DOHH2 (cell line): ENCODE measurements around the gene EPHA10.

ENCODE experiments used
- H3F3A ChIP-seq: fragments of 200-600 bp; sonication (generic), shearing (Covaris generic); 2 replicates; pipeline ENCODE4 v1.6.0; 2016; ENCODE audit warnings: antibody characterized with exemption, mild to moderate bottlenecking; ENCODE audit not compliant: control insufficient read depth, insufficient read depth
- H3K27ac ChIP-seq: fragments of 200-600 bp; sonication (generic); 2 replicates; pipeline ENCODE4 v1.5.1; 2014; ENCODE audit warnings: low read depth, mild to moderate bottlenecking, low read length, moderate library complexity
- H3K27me3 ChIP-seq: fragments of 200-600 bp; sonication (generic); 2 replicates; pipeline ENCODE4 v1.6.1; 2014; ENCODE audit warnings: mild to moderate bottlenecking, low read length, mixed read lengths; ENCODE audit not compliant: control insufficient read depth
- H3K36me3 ChIP-seq: fragments of 200-600 bp; sonication (generic); 2 replicates; pipeline ENCODE4 v1.6.1; 2014; ENCODE audit warnings: mild to moderate bottlenecking, low read length, moderate library complexity, mixed read lengths; ENCODE audit not compliant: control insufficient read depth
- H3K4me1 ChIP-seq: fragments of 200-600 bp; sonication (generic); 2 replicates; pipeline ENCODE4 v1.6.1; 2014; ENCODE audit warnings: mild to moderate bottlenecking, low read length, mixed read lengths; ENCODE audit not compliant: control insufficient read depth
- H3K4me2 ChIP-seq: fragments of 200-600 bp; sonication (generic); 2 replicates; pipeline ENCODE4 v1.6.0; 2014; ENCODE audit warnings: mild to moderate bottlenecking, low read length, moderate library complexity
- H3K4me3 ChIP-seq: fragments of 200-600 bp; sonication (generic); 2 replicates; pipeline ENCODE4 v1.5.1; 2014; ENCODE audit warnings: mild to moderate bottlenecking, low read length, mixed read lengths
- H3K79me2 ChIP-seq: fragments of 200-600 bp; sonication (generic); 2 replicates; pipeline ENCODE4 v1.6.1; 2014; ENCODE audit warnings: mild to moderate bottlenecking, low read length, mixed read lengths; ENCODE audit not compliant: control insufficient read depth
- H3K9me2 ChIP-seq: fragments of 200-600 bp; sonication (generic); replicated peaks from 2 replicates; pipeline ENCODE4 v1.6.1; 2014; ENCODE audit warnings: mild to moderate bottlenecking, low read length, mixed read lengths; ENCODE audit not compliant: control insufficient read depth
- H3K9me3 ChIP-seq: fragments of 200-600 bp; sonication (generic); 2 replicates; pipeline ENCODE4 v1.6.1; 2014; ENCODE audit warnings: antibody characterized with exemption, low read length, mixed read lengths; ENCODE audit not compliant: control insufficient read depth, insufficient read depth
- H4K20me1 ChIP-seq: fragments of 200-600 bp; sonication (generic); 2 replicates; pipeline ENCODE4 v1.6.0; 2014; ENCODE audit warnings: low read depth, mild to moderate bottlenecking, antibody characterized with exemption, low read length, moderate library complexity; ENCODE audit not compliant: control insufficient read depth, insufficient read depth
- EZH2phosphoT487 ChIP-seq: fragments of 200-600 bp; sonication (generic); IDR thresholded peaks from 2 replicates; pipeline ENCODE4 v1.6.1; 2017; ENCODE audit warnings: borderline replicate concordance, mild to moderate bottlenecking, antibody characterized with exemption, low read length, moderate library complexity, mixed read lengths
- TF ChIP-seq, protein P1 (sequence below): fragments of 200-600 bp; sonication (generic); IDR thresholded peaks from one replicate; pipeline ENCODE4 v1.5.1; 2014; ENCODE audit warnings: antibody characterized with exemption, mild to moderate bottlenecking, low read depth, low read length; ENCODE audit not compliant: poor library complexity, severe bottlenecking

Gene EPHA10

DNA sequence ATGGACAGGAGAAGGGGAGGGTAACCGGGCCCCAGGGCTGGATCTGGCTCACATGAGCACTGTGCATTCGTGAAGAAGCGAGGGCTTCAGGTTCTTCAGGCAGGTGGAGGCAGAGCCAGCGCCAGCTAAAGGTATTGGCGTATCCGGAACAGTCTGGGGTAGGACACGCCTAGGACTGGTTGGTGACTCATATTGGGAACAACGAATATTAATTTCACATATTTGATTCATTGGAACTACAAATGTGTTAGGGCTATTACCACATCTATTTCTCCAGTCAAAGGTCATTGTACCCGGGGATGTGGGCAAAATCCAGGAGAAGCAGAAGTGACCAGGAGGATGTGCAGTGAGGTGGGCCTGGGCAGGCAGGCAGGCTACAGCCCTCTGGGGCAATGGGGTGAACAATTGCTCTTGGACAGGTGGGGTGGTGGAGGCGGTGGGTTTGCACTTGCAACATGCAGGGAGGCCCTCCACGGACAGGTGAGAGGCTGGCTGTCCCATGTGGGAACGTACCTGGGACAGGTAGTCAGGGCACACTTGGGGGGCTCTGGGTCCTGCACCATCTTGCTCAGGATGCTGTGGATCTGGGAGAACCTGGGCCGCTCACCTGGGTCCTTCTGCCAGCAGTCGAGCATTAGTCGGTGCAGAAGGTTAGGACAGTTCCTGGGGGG is 45.9 kb downstream of the EPHA10 start:
- Histone ChIP-seq H3K4me3 (no peak overlapping the region), H3K9me2 (no peaks in the 10 kb centered on the region), H3K27ac (no peak overlapping the region), H3F3A (no peaks in the 10 kb centered on the region), H3K79me2 (no peaks in the 10 kb centered on the region), H3K4me1 (no peaks in the 10 kb centered on the region), H3K4me2 (no peak overlapping the region), H3K27me3 (no peaks in the 10 kb centered on the region), H3K36me3 (no peaks in the 10 kb centered on the region), H4K20me1 (no peaks in the 10 kb centered on the region), H3K9me3 (no peaks in the 10 kb centered on the region)
- TF ChIP-seq, protein P1, sequence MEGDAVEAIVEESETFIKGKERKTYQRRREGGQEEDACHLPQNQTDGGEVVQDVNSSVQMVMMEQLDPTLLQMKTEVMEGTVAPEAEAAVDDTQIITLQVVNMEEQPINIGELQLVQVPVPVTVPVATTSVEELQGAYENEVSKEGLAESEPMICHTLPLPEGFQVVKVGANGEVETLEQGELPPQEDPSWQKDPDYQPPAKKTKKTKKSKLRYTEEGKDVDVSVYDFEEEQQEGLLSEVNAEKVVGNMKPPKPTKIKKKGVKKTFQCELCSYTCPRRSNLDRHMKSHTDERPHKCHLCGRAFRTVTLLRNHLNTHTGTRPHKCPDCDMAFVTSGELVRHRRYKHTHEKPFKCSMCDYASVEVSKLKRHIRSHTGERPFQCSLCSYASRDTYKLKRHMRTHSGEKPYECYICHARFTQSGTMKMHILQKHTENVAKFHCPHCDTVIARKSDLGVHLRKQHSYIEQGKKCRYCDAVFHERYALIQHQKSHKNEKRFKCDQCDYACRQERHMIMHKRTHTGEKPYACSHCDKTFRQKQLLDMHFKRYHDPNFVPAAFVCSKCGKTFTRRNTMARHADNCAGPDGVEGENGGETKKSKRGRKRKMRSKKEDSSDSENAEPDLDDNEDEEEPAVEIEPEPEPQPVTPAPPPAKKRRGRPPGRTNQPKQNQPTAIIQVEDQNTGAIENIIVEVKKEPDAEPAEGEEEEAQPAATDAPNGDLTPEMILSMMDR: no peak
- no peak for TF ChIP-seq EZH2phosphoT487

DNA sequence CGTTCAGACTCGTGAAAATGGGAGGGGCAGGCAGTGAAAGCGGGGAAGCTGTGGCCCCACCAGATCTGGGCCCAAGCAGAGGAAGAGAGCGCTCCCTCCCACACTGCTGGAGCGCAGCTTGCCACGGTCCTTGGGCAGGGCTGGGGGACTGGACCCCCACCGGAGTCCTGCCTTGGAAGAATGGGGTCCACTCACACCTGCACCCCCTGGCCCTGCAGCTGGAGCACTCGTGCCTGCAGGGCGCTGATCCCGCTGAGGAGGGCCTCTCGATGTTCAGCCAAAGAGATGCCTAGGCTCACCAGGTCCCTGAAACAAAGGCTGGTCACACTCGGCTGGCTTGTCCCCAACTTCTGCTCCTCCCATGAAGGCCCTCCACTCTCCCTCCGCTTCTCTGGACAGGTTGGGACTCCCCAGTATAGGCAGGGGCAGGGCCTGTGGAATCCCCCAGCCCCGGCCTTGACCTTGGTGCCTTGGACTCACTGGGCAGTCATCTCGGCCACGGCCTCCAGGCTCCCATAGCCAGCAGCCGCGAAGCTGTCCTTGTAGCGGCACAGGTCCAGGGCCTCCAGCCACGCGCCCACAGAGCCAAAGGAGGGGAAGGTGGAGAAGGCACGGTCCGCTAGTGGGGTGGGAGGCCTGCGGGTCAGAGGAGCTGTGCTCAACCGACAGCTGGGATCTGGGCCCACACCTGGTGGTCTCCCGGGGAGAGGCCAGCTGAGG is 46.6 kb downstream of the EPHA10 start:
- no peak overlapping the region for H3K27ac ChIP-seq
- H3K27me3 ChIP-seq: no peaks in the 10 kb centered on the region
- no peaks in the 10 kb centered on the region for H3K9me3 ChIP-seq
- H3K36me3 ChIP-seq: no peaks in the 10 kb centered on the region
- no peaks in the 10 kb centered on the region for H3F3A ChIP-seq
- H3K9me2 ChIP-seq: no peaks in the 10 kb centered on the region
- no peak overlapping the region for H3K4me3 ChIP-seq
- no peak for TF ChIP-seq EZH2phosphoT487
- TF ChIP-seq, protein P1: no peak
- H4K20me1 ChIP-seq: no peaks in the 10 kb centered on the region
- H3K4me1 ChIP-seq: no peaks in the 10 kb centered on the region
- H3K79me2 ChIP-seq: no peaks in the 10 kb centered on the region
- no peak overlapping the region for H3K4me2 ChIP-seq

DNA sequence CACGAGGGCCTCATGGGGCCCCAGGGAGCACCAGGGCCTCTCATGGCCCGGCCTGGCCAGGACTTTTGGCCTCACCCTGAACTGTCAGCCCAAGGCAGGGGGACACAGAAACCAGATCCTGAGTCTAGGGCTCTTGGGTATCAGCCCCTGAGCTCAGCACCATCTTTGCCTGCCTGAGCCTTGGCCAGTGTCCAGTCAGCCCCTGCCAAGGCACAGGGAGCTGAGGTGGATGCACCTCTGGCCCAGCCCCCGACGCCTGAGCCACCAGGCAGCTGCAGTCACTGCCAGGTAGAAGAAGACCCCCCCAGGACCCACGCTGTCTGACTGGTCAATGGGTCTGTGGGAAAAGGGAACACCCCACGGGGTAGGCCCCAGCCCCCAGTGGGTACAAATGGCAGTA is 47.3 kb downstream of the EPHA10 start:
- no peaks in the 10 kb centered on the region for H3K36me3 ChIP-seq
- no peaks in the 10 kb centered on the region for H3K9me3 ChIP-seq
- no peaks in the 10 kb centered on the region for H3K79me2 ChIP-seq
- no peaks in the 10 kb centered on the region for H3K9me2 ChIP-seq
- H3K4me3 ChIP-seq: no peak overlapping the region
- H3K27me3 ChIP-seq: no peaks in the 10 kb centered on the region
- no peaks in the 10 kb centered on the region for H4K20me1 ChIP-seq
- H3F3A ChIP-seq: no peaks in the 10 kb centered on the region
- no peak overlapping the region for H3K4me2 ChIP-seq
- no peak for TF ChIP-seq EZH2phosphoT487
- TF ChIP-seq, protein P1: no peak
- H3K4me1 ChIP-seq: no peaks in the 10 kb centered on the region
- H3K27ac ChIP-seq: no peak overlapping the region
